NCI-H187 treated with DMSO at 0.1 percent for 48 hours (cell line): ENCODE data around the gene DHCR24.

Source experiments
- DNase-seq: peaks from one replicate; lab custom pipeline; 2025; lab: John Stamatoyannopoulos, UW

The DHCR24 gene

DNA sequence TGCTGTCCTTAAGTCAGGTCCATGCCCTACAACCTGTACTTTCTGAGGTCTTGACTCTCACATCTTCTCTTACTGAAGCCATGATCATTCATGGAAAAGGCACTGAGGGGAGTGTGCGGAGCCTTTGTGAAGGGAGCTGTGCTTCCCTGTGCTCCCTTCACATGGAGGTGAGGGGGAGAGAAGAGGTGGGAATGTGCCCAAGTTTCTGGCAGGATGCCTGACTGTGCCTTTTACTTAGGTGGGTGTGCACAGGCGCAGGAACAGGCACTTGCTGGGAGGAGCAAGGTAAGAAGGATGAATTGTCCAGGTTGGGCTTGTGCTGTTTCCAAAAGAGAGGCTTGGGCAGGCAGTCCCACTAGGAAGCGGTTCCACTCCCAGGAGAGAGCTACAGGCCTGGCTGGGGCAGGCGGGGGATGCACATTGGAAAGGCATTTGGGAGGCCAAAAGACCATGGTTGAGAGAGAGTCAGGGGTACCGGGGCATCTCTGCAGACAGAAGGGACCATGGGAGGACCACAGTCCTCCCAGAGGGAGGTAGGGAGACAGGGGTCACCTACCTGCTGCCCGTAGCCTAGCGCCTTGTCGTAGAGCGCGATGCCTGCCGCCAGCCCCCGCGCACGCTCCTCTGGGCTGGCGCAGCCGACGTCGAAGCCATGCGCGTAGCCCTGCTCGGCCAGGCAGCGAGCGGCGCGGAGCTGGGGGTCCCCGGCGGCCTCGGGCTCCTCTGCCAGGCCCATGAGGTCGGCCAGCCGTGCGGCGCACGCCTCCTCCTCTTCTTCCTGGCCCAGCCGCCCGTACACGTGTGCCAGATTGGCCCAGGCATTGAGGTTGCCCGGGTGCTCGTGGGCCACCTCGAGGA is 86.7 kb downstream of the DHCR24 start:
- DNase-seq, result no peak
